Adrenal gland (tissue), 19 donors: ENCODE data around the gene GDF3. TPM values are rescaled to one million over a fixed set of nuclear protein-coding genes. Genes with fewer than 3 reads are reported as not detected.
A peak's percentile ranks its signal among the peaks of the same experiment; 100 is the strongest.
"Not testable (repeated sequence)": the region's sequence is repeated elsewhere in the genome, so short reads cannot be mapped to it uniquely, and the experiment has no call there.

Source experiments
- DNase-seq, 7 donors: peaks; one replicate each; pipeline ENCODE4 v3.0.0-alpha.2; 2019 to 2020
- H3K27ac ChIP-seq, 5 donors: fragments of 200-600 bp; sonication (generic) in 4 of 5; 1 replicate in 3 of 5; 2 replicates in 2 of 5; pipeline versions ENCODE4 v1.5.1 to v1.8.0; 2016 to 2020; ENCODE audit warnings: mild to moderate bottlenecking in 1 of 5
- H3K27me3 ChIP-seq: fragments of 200-600 bp; 2 replicates; pipeline ENCODE4 v1.8.0; 2021
- H3K36me3 ChIP-seq, 2 donors: fragments of 200-600 bp; replicated peaks in 1 of 2; 1 replicate in 1 of 2; 2 replicates in 1 of 2; pipeline versions ENCODE4 v1.5.1 to v1.8.0; 2018 to 2022
- H3K4me1 ChIP-seq, 2 donors: fragments of 200-600 bp; replicated peaks in 1 of 2; 1 replicate in 1 of 2; 2 replicates in 1 of 2; pipeline versions ENCODE4 v1.5.1 to v1.8.0; 2018 to 2021
- H3K4me3 ChIP-seq, 4 donors: fragments of 200-600 bp; sonication (generic) in 3 of 4; one replicate each; pipeline ENCODE4 v1.5.1; 2016 to 2018
- H3K9me3 ChIP-seq, 3 donors: fragments of 200-600 bp; sonication (generic) in 1 of 3; replicated peaks in 1 of 3; 1 replicate in 2 of 3; 2 replicates in 1 of 3; pipeline versions ENCODE4 v1.5.1 to v1.8.0; 2016 to 2021
- CTCF ChIP-seq, 6 experiments: fragments of 450-650 bp in 4 of 6; fragments of 200-600 bp in 2 of 6; sonication (generic) in 1 of 6; IDR thresholded peaks; 1 replicate in 5 of 6; 2 replicates in 1 of 6; pipeline versions ENCODE4 v1.5.1 to v1.8.0; 2016 to 2021; ENCODE audit warnings: antibody characterized with exemption in 6 of 6, mild to moderate bottlenecking in 2 of 6, moderate library complexity in 1 of 6
- POLR2A ChIP-seq, 2 donors: fragments of 450-650 bp; IDR thresholded peaks; one replicate each; pipeline ENCODE4 v1.6.1; 2017; ENCODE audit warnings: antibody characterized with exemption in 2 of 2, mild to moderate bottlenecking in 2 of 2, moderate library complexity in 1 of 2
- WGBS, 4 donors: extraction: QIAGEN DNeasy Blood & Tissue Kit in 2 of 4; methylation state at CpG; one replicate each; pipeline versions ENCODE4 v1.1.5 to v1.1.7; 2013 to 2017; 5-methylcytosine and 5-hydroxymethylcytosine counted together
- intact Hi-C, 2 donors: fragments of 100-400 bp; cut with DNase I; formaldehyde crosslinking; loops; one replicate each; pipeline versions ENCODE4 v1.14.1 to v1.15.0; 2022 to 2023
- long read RNA-seq, 10 donors: library from polyadenylated mRNA in 3 of 10; unstranded in 2 of 10; stranded (forward) in 1 of 10; transcript quantifications; one replicate each; pipeline ENCODE4 v2.0.0 and lab custom pipeline, GENCODE V29; 2021 to 2026
- polyA plus RNA-seq, 3 donors: library from polyadenylated mRNA; stranded (reverse); fragments of 200-250 nt in 2 of 3; fragments of 350-450 nt in 1 of 3; fragmentation: Illumina TruSeq in 1 of 3; extraction: RNeasy Lipid Tissue Mini Kit (QIAGEN cat#74804) in 1 of 3; gene quantifications; one replicate each; pipeline ENCODE4 v1.2.3, GENCODE V29; 2013 to 2014
- total RNA-seq, 9 donors: library from RNA; depleted of rRNA in 4 of 9; stranded (reverse); fragments of >200 nt in 4 of 9; fragments of 120-200 nt in 1 of 9; fragmentation: NEBNext Ultra II Directional in 1 of 9; extraction: Animal tissue kit (Norgen Biotek cat#: 25700) in 1 of 9; gene quantifications; one replicate each; pipeline versions ENCODE4 v1.1.0 to v1.2.4, GENCODE V29; 2013 to 2023
- donor health status: healthy with polysubstance abuse.
- donor health status: Bipolar disorder and iron deficiency.
- donor health status: DM: yes; HTN: yes; CAD: no.
- donor health status: DM: no; HTN: no; CAD: no.
- donor health status: DM: no; HTN: no; CAD: no.
- donor health status: DM: yes; HTN: yes; CAD: no.

GDF3 gene
- total RNA-seq = 1 to 10 TPM in 2 of 9 donors, under 1 TPM in 6, not detected in 1; 0.11 to 1.6 (median 0.65) TPM
- polyA plus RNA-seq = 1 to 10 TPM in 2 of 3 donors, under 1 TPM in 1; 0.16 to 2.9 (median 1.8) TPM
- long read RNA-seq, donor 1 = 0 reads
- long read RNA-seq, donor 2, partial matches to known transcripts = 0 of 1 reads
- long read RNA-seq, donor 2, other reads (novel, unspliced or antisense) = 0 of 1 reads
- long read RNA-seq, donor 3 = 0 reads
- long read RNA-seq, donor 4 = 0 reads
- long read RNA-seq, donor 5, partial matches to known transcripts = 0 of 3 reads
- long read RNA-seq, donor 5, other reads (novel, unspliced or antisense) = 0 of 3 reads
- long read RNA-seq, donor 6 = 0 reads
- long read RNA-seq, donor 7 = 0 reads
- long read RNA-seq, donor 8 = 0 reads
- long read RNA-seq, donor 9 = 0 reads
- long read RNA-seq, donor 10 = 0 reads

GRCh38 chr12:7695566-7696197, at the start of gene GDF3:
Gene GDF3, minus strand, starts transcription at chr12:7695775. Its CDS starts 47 bp downstream, at chr12:7695728.
- H3K4me3 ChIP-seq = no peak within 1 kb of the TSS
- no peaks in the 10 kb centered on the region for H3K27me3 ChIP-seq
- no peaks in the 10 kb centered on the region for H3K4me1 ChIP-seq
- H3K36me3 ChIP-seq = no peaks in the 10 kb centered on the region
- intact Hi-C loops = no loop called here
- TF ChIP-seq POLR2A (IDR thresholded peaks at IDR 0.05) (no peak), CTCF (IDR thresholded peaks at IDR 0.05) (no peak)
- DNase-seq = peak; percentile 26 to 69 (median 39)
- H3K27ac ChIP-seq = peak within 1 kb of the TSS in 1 of 5 donors; percentile 21
- 40 to 47% (median 46%) methylated on average over 7 of the region's 7 CpGs for WGBS, 4 donors
- no peaks in the 10 kb centered on the region for H3K9me3 ChIP-seq

GRCh38 chr12:7732993-7733392, 37.4 kb upstream of the GDF3 start:
- Histone ChIP-seq H3K4me3 (no peak overlapping the region), H3K27ac (no peak overlapping the region), H3K9me3 (no peaks in the 10 kb centered on the region), H3K36me3 (no peaks in the 10 kb centered on the region), H3K27me3 (no peaks in the 10 kb centered on the region), H3K4me1 (no peaks in the 10 kb centered on the region)
- no peak for DNase-seq
- TF ChIP-seq CTCF (IDR thresholded peaks at IDR 0.05) = no peak
- TF ChIP-seq POLR2A (IDR thresholded peaks at IDR 0.05) = no peak
- intact Hi-C loops = no loop called here
- 43 to 66% (median 49%) methylated on average over 3 of the region's 3 CpGs for WGBS, 4 donors

DNA sequence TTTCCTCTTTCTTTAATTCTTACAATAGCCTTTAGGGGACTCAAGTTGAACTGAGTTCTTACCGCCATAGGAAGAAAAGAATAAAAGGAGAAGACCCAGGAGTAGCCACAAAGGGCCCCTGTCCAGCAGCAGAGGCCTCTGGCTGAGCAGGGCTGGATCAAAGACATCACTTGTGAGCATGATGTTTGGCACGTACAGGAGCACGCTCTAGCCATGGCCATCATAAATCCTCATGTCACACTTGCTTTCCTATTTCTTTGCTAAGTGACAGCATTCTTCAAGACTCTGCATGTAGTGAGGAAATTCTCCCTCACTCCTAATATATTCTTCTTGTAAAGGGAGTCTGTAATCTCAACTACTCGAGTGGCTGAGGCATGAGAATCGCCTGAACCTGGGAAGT, 35.9 kb upstream of the GDF3 start:
- no peaks in the 10 kb centered on the region for H3K27me3 ChIP-seq
- WGBS, 4 donors = 50 to 66% (median 57%) methylated on average over 5 of the region's 5 CpGs
- no peaks in the 10 kb centered on the region for H3K9me3 ChIP-seq
- TF ChIP-seq CTCF (IDR thresholded peaks at IDR 0.05) (no peak), POLR2A (IDR thresholded peaks at IDR 0.05) (no peak)
- no peak overlapping the region for H3K27ac ChIP-seq
- no peaks in the 10 kb centered on the region for H3K36me3 ChIP-seq
- no peak for DNase-seq
- no peak overlapping the region for H3K4me3 ChIP-seq
- intact Hi-C loops = no loop called here
- no peaks in the 10 kb centered on the region for H3K4me1 ChIP-seq

- H3K4me3 ChIP-seq, H3K4me1 ChIP-seq, H3K36me3 ChIP-seq, H3K9me3 ChIP-seq, DNase-seq, H3K27ac ChIP-seq, H3K27me3 ChIP-seq, intact Hi-C loops: not testable (repeated sequence)
These were observed 35.4 kb upstream of the GDF3 start for GRCh38 chr12:7730984-7731383.
